GM23338 (cell line): Measurements from ENCODE around the gene NOTCH1. TPM values are rescaled to one million over a fixed set of nuclear protein-coding genes. Genes with fewer than 3 reads are reported as not detected.

Experiments used
- ATAC-seq: fragments of 200-7000 bp; cut with Tn5 transposase; 3 replicates; pipeline ENCODE4 v1.9.1; 2020
- DNase-seq: peaks from one replicate; pipeline ENCODE4 v3.0.0-alpha.2; 2015; ENCODE audit warnings: low spot score
- H2AFZ ChIP-seq: fragments of 200-600 bp; sonication (generic); 2 replicates; pipeline ENCODE4 v1.8.0; 2016; ENCODE audit warnings: antibody characterized with exemption, mild to moderate bottlenecking, moderate library complexity
- H3F3A ChIP-seq: fragments of 200-600 bp; sonication (generic); replicated peaks from 2 replicates; pipeline ENCODE4 v1.8.0; 2017; ENCODE audit warnings: antibody characterized with exemption, mixed run types, low read depth
- H3K27ac ChIP-seq: fragments of 200-600 bp; sonication (generic); 2 replicates; pipeline ENCODE4 v1.6.1; 2016; ENCODE audit warnings: low read depth
- H3K27me3 ChIP-seq: fragments of 200-600 bp; sonication (generic); 2 replicates; pipeline ENCODE4 v1.8.0; 2016; ENCODE audit warnings: mild to moderate bottlenecking, mixed run types, moderate library complexity; ENCODE audit not compliant: insufficient read depth
- H3K36me3 ChIP-seq: fragments of 200-600 bp; sonication (generic); 2 replicates; pipeline ENCODE4 v1.8.0; 2016; ENCODE audit warnings: mild to moderate bottlenecking; ENCODE audit not compliant: insufficient read depth
- H3K4me1 ChIP-seq: fragments of 200-600 bp; sonication (generic); 2 replicates; pipeline ENCODE4 v1.8.0; 2016; ENCODE audit warnings: mild to moderate bottlenecking, moderate library complexity; ENCODE audit not compliant: insufficient read depth
- H3K4me2 ChIP-seq: fragments of 200-600 bp; sonication (generic); 2 replicates; pipeline ENCODE4 v1.7.1; 2017; ENCODE audit warnings: mixed run types
- H3K4me3 ChIP-seq: fragments of 200-600 bp; sonication (generic); 2 replicates; pipeline ENCODE4 v1.6.1; 2016; ENCODE audit warnings: mixed run types
- H3K79me2 ChIP-seq: fragments of 200-600 bp; sonication (generic); replicated peaks from 2 replicates; pipeline ENCODE4 v1.8.0; 2017; ENCODE audit warnings: mild to moderate bottlenecking; ENCODE audit not compliant: insufficient read depth
- H3K9me2 ChIP-seq: fragments of 200-600 bp; sonication (generic); 2 replicates; pipeline ENCODE4 v1.8.0; 2017; ENCODE audit not compliant: insufficient read depth
- H4K20me1 ChIP-seq: fragments of 200-600 bp; sonication (generic); replicated peaks from 2 replicates; pipeline ENCODE4 v1.8.0; 2017; ENCODE audit warnings: mild to moderate bottlenecking; ENCODE audit not compliant: insufficient read depth
- H3K27ac Mint-ChIP-seq: 2 replicates; pipeline ENCODE4 v1.8.0; 2020; ENCODE audit warnings: inconsistent platforms, mild to moderate bottlenecking, moderate library complexity, mixed read lengths
- H3K27me3 Mint-ChIP-seq: 3 replicates; pipeline ENCODE4 v1.8.0; 2022; ENCODE audit warnings: low read depth, mild to moderate bottlenecking, moderate library complexity, mixed read lengths, inconsistent platforms; ENCODE audit not compliant: insufficient read depth, poor library complexity
- H3K36me3 Mint-ChIP-seq: 3 replicates; pipeline ENCODE4 v1.8.0; 2021; ENCODE audit warnings: low read depth, mild to moderate bottlenecking, inconsistent platforms, moderate library complexity, mixed read lengths
- H3K4me1 Mint-ChIP-seq: 3 replicates; pipeline ENCODE4 v1.8.0; 2020; ENCODE audit warnings: mild to moderate bottlenecking, inconsistent platforms, mixed read lengths
- H3K4me3 Mint-ChIP-seq: 3 replicates; pipeline ENCODE4 v1.8.0; 2021; ENCODE audit warnings: moderate library complexity, mild to moderate bottlenecking, inconsistent platforms, mixed read lengths
- H3K9me3 Mint-ChIP-seq: 3 replicates; pipeline ENCODE4 v1.8.0; 2020; ENCODE audit warnings: moderate library complexity, mild to moderate bottlenecking, inconsistent platforms, mixed read lengths
- CREB1 ChIP-seq: fragments of 250-450 bp; sonication (Bioruptor Pico); IDR thresholded peaks from 2 replicates; pipeline ENCODE4 v1.5.0; 2020; ENCODE audit warnings: low read depth, mild to moderate bottlenecking, moderate library complexity
- EZH2 ChIP-seq: fragments of 200-600 bp; sonication (generic); IDR thresholded peaks from one replicate; pipeline ENCODE4 v1.8.0; 2017; ENCODE audit warnings: antibody characterized with exemption, mild to moderate bottlenecking, low read depth; ENCODE audit not compliant: unreplicated experiment
- EZH2phosphoT487 ChIP-seq: fragments of 200-600 bp; sonication (generic); IDR thresholded peaks from one replicate; pipeline ENCODE4 v1.8.1; 2018; ENCODE audit warnings: antibody characterized with exemption; ENCODE audit not compliant: unreplicated experiment
- JUNB ChIP-seq: IDR thresholded peaks from one replicate; pipeline ENCODE4 v1.6.1; 2016; ENCODE audit warnings: antibody characterized with exemption; ENCODE audit not compliant: unreplicated experiment
- NANOG ChIP-seq: IDR thresholded peaks from 2 replicates; pipeline ENCODE4 v1.6.1; 2016; ENCODE audit warnings: antibody characterized with exemption, borderline replicate concordance
- POLR2AphosphoS5 ChIP-seq: IDR thresholded peaks from 2 replicates; pipeline ENCODE4 v1.6.1; 2016; ENCODE audit warnings: antibody characterized with exemption, low read depth
- STAT1 ChIP-seq: IDR thresholded peaks from one replicate; pipeline ENCODE4 v1.6.1; 2016; ENCODE audit warnings: antibody characterized with exemption; ENCODE audit not compliant: unreplicated experiment
- ZNF114 ChIP-seq: fragments of 250-450 bp; sonication (Bioruptor Pico); IDR thresholded peaks from 2 replicates; pipeline ENCODE4 v1.5.0; 2020; ENCODE audit warnings: mild to moderate bottlenecking, moderate library complexity
- ZNF331 ChIP-seq: fragments of 250-450 bp; sonication (Bioruptor Pico); IDR thresholded peaks from 2 replicates; pipeline ENCODE4 v1.5.0; 2020; ENCODE audit warnings: low read depth, mild to moderate bottlenecking, moderate library complexity
- polyA plus RNA-seq: library from polyadenylated mRNA; unstranded; fragments of >200 nt; fragmentation: Nextera tagmentation; extraction: Ambion mirVana; gene quantifications from 2 replicates; pipeline ENCODE4 v1.2.1, GENCODE V29; 2016
- total RNA-seq: library from RNA; depleted of rRNA; stranded (reverse); fragments of >200 nt; shearing (Covaris generic); gene quantifications from 2 replicates; pipeline ENCODE4 v1.2.3, GENCODE V29; 2014
- TF ChIP-seq, protein P1 (sequence below): IDR thresholded peaks from 2 replicates; pipeline ENCODE4 v1.6.1; 2016; ENCODE audit warnings: antibody characterized with exemption
- TF ChIP-seq, protein P2 (sequence below), 2 experiments: fragments of 200-600 bp in 1 of 2; sonication (generic) in 1 of 2; conservative IDR thresholded peaks; 2 replicates each; pipeline versions ENCODE4 v1.5.1 to v1.6.1; 2016 to 2017; ENCODE audit warnings: antibody characterized with exemption in 2 of 2, low read depth in 2 of 2, mild to moderate bottlenecking in 2 of 2, moderate library complexity in 1 of 2
- TF ChIP-seq, protein P3 (sequence below): fragments of 250-450 bp; sonication (Bioruptor Pico); IDR thresholded peaks from 2 replicates; pipeline ENCODE4 v1.5.0; 2020; ENCODE audit warnings: mild to moderate bottlenecking, moderate library complexity

NOTCH1 gene
- total and polyA plus RNA-seq, 2 experiments from 2014 or later, result 9.9 to 97.2 TPM

- Histone ChIP-seq H3F3A (peaks cover 4% of the 10 kb centered on the region), H3K9me2 (no peaks in the 10 kb centered on the region), H3K27me3 (no peaks in the 10 kb centered on the region), H3K27ac (no peak overlapping the region), H4K20me1 (no peaks in the 10 kb centered on the region), H3K79me2 (no peaks in the 10 kb centered on the region), H3K36me3 (no peaks in the 10 kb centered on the region), H3K4me2 (peak overlapping the region; percentile 35; the same call in 1 of the 2 replicates), H3K4me3 (no peak overlapping the region), H2AFZ (no peak overlapping the region), H3K4me1 (peaks cover 18% of the 10 kb centered on the region)
- Mint-ChIP-seq H3K9me3 (no peaks in the 10 kb centered on the region; the same call in 2 of the 3 replicates), H3K36me3 (no peaks in the 10 kb centered on the region), H3K27ac (no peak overlapping the region; the same call in 1 of the 2 replicates), H3K27me3 (peaks cover 39% of the 10 kb centered on the region), H3K4me1 (peaks cover 46% of the 10 kb centered on the region), H3K4me3 (no peak overlapping the region; the same call in 2 of the 3 replicates)
- no peak for TF ChIP-seq STAT1
- TF ChIP-seq ZNF114 (CRISPR knock-in tag), result no peak
- TF ChIP-seq, protein P1, sequence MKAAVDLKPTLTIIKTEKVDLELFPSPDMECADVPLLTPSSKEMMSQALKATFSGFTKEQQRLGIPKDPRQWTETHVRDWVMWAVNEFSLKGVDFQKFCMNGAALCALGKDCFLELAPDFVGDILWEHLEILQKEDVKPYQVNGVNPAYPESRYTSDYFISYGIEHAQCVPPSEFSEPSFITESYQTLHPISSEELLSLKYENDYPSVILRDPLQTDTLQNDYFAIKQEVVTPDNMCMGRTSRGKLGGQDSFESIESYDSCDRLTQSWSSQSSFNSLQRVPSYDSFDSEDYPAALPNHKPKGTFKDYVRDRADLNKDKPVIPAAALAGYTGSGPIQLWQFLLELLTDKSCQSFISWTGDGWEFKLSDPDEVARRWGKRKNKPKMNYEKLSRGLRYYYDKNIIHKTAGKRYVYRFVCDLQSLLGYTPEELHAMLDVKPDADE, result no peak
- no peak for TF ChIP-seq EZH2phosphoT487
- TF ChIP-seq, protein P2, sequence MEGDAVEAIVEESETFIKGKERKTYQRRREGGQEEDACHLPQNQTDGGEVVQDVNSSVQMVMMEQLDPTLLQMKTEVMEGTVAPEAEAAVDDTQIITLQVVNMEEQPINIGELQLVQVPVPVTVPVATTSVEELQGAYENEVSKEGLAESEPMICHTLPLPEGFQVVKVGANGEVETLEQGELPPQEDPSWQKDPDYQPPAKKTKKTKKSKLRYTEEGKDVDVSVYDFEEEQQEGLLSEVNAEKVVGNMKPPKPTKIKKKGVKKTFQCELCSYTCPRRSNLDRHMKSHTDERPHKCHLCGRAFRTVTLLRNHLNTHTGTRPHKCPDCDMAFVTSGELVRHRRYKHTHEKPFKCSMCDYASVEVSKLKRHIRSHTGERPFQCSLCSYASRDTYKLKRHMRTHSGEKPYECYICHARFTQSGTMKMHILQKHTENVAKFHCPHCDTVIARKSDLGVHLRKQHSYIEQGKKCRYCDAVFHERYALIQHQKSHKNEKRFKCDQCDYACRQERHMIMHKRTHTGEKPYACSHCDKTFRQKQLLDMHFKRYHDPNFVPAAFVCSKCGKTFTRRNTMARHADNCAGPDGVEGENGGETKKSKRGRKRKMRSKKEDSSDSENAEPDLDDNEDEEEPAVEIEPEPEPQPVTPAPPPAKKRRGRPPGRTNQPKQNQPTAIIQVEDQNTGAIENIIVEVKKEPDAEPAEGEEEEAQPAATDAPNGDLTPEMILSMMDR (conservative IDR thresholded peaks at IDR 0.05; ENCODE audit: low read depth in 2 of 2), result no peak
- TF ChIP-seq EZH2, result no peak
- no peak for TF ChIP-seq JUNB
- no peak for TF ChIP-seq POLR2AphosphoS5
- TF ChIP-seq, protein P3, sequence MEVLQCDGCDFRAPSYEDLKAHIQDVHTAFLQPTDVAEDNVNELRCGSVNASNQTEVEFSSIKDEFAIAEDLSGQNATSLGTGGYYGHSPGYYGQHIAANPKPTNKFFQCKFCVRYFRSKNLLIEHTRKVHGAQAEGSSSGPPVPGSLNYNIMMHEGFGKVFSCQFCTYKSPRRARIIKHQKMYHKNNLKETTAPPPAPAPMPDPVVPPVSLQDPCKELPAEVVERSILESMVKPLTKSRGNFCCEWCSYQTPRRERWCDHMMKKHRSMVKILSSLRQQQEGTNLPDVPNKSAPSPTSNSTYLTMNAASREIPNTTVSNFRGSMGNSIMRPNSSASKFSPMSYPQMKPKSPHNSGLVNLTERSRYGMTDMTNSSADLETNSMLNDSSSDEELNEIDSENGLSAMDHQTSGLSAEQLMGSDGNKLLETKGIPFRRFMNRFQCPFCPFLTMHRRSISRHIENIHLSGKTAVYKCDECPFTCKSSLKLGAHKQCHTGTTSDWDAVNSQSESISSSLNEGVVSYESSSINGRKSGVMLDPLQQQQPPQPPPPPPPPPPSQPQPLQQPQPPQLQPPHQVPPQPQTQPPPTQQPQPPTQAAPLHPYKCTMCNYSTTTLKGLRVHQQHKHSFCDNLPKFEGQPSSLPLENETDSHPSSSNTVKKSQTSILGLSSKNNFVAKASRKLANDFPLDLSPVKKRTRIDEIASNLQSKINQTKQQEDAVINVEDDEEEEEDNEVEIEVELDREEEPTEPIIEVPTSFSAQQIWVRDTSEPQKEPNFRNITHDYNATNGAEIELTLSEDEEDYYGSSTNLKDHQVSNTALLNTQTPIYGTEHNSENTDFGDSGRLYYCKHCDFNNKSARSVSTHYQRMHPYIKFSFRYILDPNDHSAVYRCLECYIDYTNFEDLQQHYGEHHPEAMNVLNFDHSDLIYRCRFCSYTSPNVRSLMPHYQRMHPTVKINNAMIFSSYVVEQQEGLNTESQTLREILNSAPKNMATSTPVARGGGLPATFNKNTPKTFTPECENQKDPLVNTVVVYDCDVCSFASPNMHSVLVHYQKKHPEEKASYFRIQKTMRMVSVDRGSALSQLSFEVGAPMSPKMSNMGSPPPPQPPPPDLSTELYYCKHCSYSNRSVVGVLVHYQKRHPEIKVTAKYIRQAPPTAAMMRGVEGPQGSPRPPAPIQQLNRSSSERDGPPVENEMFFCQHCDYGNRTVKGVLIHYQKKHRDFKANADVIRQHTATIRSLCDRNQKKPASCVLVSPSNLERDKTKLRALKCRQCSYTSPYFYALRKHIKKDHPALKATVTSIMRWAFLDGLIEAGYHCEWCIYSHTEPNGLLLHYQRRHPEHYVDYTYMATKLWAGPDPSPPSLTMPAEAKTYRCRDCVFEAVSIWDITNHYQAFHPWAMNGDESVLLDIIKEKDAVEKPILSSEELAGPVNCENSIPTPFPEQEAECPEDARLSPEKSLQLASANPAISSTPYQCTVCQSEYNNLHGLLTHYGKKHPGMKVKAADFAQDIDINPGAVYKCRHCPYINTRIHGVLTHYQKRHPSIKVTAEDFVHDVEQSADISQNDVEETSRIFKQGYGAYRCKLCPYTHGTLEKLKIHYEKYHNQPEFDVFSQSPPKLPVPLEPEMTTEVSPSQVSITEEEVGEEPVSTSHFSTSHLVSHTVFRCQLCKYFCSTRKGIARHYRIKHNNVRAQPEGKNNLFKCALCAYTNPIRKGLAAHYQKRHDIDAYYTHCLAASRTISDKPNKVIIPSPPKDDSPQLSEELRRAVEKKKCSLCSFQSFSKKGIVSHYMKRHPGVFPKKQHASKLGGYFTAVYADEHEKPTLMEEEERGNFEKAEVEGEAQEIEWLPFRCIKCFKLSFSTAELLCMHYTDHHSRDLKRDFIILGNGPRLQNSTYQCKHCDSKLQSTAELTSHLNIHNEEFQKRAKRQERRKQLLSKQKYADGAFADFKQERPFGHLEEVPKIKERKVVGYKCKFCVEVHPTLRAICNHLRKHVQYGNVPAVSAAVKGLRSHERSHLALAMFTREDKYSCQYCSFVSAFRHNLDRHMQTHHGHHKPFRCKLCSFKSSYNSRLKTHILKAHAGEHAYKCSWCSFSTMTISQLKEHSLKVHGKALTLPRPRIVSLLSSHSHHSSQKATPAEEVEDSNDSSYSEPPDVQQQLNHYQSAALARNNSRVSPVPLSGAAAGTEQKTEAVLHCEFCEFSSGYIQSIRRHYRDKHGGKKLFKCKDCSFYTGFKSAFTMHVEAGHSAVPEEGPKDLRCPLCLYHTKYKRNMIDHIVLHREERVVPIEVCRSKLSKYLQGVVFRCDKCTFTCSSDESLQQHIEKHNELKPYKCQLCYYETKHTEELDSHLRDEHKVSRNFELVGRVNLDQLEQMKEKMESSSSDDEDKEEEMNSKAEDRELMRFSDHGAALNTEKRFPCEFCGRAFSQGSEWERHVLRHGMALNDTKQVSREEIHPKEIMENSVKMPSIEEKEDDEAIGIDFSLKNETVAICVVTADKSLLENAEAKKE (CRISPR knock-in tag), result no peak
- no peak for TF ChIP-seq ZNF331
- TF ChIP-seq CREB1 (CRISPR knock-in tag), result no peak
- TF ChIP-seq NANOG, result no peak
- ATAC-seq (no peak), DNase-seq (peak; percentile 24)
Observed at GRCh38 chr9:136552117-136552703, 6.4 kb upstream of the NOTCH1 start.
